GM19438 (cell line): ENCODE measurements around the gene KIAA1614.

Experiments used
- ATAC-seq: cut with Tn5 transposase; IDR thresholded peaks from one replicate; pipeline ENCODE4 v1.9.1; 2021; ENCODE audit warnings: low read depth; ENCODE audit not compliant: unreplicated experiment

KIAA1614 gene

DNA sequence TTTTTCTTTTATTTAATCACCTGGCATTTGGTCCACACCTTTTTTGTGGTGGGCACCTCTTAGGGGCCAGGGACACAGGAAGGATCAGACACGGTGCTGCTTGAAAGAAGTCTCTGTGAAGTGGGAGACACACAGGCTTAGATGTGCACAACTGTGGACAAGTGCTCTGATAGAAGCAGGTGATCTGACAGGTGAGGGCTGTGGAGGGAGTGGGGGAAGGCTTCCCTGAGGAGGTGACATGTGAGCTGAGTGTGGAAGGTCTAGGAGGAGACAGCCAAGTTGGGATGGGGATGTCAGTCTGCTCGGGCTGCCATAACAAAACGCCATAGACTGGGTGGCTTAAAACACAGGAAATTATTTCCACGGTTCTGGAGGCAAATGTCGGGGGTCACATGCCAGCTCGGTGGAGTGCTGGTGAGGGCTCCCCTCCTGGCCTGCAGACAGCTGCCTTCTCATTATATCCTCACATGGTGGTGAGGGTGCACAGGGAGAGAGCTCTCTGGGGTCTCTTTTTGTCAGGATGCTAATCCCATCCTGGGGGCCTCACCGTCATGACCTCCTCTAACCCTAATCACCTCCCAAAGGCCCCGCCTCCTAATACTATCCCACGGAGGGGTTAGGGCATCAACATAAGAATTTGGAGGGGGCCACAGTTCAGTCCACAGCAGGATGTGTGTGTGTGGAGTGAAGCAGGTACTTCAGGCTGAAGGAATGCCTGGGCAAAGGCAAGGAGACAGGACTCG, 5.2 kb upstream of the KIAA1614 start:
- ATAC-seq: no peak

- ATAC-seq: no peak
Measured at GRCh38 chr1:180908074-180908765, 4.5 kb upstream of the KIAA1614 start.

- peak; percentile 33 for ATAC-seq
Measured at GRCh38 chr1:180909005-180909414, 3.7 kb upstream of the KIAA1614 start.

DNA sequence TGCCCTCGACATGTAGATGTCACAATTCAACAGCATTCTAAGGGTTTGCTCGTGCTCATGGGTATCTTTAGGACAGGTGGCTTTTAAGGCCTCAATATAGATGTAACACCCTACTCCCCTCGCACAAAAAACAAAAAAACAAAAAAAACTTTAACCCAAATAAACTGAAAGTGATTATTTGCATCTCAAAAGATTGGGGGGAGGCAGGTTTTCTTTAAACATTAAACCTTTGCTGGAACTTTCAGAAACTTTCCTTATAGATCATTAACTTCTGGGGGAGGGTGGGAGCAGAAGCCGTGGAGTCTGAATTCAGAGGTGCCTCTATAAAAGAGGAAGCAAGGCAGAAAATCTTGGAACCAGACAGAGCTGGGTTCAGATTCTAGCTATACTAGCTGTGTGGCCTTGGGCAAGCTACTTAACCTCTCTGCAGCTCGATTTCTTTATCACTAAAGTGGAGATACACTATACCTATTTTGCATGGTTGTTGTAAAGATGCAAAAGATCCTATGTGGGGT, 3.2 kb upstream of the KIAA1614 start:
- peak; percentile 44 for ATAC-seq

- no peak for ATAC-seq
Measured at GRCh38 chr1:180911640-180912191, 981 bp upstream of the KIAA1614 start.

DNA sequence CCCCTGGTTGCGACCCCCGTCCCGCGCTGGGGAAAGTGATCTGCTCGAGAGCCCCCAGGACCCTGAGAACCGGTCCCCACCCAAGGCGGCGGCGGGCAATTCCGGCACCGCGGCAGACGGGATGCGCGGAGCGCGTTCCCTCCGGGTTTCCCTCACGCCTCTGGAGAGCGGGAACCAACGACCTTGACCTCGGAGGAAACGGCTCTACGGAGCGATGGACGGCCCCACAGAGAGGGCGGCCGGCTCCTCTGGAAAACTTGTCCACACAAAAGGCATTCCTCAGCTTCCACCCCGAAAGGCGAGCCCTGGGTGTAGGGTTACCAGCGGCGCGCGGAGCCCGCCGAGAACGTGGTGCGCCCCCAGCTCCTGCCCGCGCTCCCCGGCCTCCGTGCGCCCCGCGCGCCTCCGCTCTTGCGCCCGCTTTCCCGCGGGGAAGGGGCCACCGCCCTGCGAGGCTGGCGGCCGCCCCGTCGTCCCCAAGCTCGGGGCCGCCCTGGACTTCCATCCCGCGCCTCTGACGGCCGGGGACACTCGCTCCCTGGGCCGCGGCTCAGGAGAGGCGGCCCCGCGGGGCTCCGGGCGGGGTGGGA, 391 bp upstream of the KIAA1614 start:
- ATAC-seq: peak; percentile 10

GRCh38 chr1:180915426-180915965, 2.8 kb downstream of the KIAA1614 start:
- ATAC-seq: no peak

DNA sequence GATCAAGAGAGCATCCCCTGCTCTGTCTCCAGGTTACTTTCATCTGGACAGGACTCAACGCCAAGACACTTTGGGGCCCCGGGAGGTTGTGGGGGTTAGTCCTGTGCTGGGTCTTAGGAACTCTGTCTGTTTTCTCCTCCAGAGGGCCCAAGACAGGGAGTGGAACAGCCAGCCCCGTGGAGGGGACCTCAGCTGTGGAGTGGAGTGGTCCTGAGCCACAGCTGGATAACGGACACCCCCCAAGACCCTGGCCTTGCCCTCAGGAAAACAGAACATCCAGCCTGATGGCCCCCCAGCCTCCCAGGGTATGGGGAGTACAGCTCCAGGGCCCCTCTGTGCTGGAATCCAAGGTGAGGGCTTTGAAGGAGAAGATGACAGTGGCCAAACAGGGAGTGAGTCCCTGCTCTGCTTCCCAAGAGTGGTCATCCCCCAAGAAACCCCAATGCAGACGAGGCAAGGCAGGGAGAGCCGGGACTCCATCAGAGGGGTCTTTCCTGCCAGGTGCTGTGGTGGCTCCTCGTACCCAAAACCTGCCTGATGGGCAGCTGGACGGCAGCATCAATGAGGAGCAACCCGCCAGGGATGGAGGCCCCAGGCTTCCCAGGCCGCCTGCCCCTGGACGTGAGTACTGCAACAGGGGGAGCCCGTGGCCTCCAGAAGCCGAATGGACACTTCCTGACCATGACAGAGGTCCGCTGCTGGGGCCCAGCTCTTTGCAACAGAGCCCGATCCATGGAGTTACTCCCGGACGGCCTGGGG, 3.5 kb downstream of the KIAA1614 start:
- no peak for ATAC-seq

- ATAC-seq: no peak
Measured at GRCh38 chr1:180916771-180917170, 4.1 kb downstream of the KIAA1614 start.

GRCh38 chr1:180917306-180918065, 4.8 kb downstream of the KIAA1614 start:
- ATAC-seq: no peak

- peak; percentile 52 for ATAC-seq
Measured at GRCh38 chr1:180918519-180918918, 5.8 kb downstream of the KIAA1614 start.

- no peak for ATAC-seq
Measured at GRCh38 chr1:180919183-180919700, 6.5 kb downstream of the KIAA1614 start.

GRCh38 chr1:180920193-180920592, 7.5 kb downstream of the KIAA1614 start:
- no peak for ATAC-seq

- ATAC-seq: no peak
Measured at GRCh38 chr1:180920702-180921101, 8.0 kb downstream of the KIAA1614 start.

DNA sequence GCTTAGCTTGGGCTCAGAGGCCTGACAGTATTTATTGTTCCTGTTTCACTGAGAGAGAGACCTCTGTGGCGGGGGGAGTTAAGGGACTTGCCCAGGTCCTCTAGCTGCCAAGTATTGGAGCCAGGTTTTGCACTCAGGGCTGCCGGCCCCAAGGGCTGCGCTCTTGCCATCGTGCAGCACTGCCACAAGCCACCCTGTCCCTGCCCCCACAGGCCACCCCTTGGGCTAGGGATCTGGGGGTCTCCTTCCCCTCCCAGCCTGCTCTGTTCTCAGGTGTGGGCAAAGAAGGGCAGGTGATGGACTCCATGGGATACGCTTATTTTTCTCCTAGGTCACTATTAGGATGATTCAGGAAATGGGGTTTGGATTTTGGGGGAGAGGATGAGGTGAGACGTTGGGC, 8.7 kb downstream of the KIAA1614 start:
- no peak for ATAC-seq

DNA sequence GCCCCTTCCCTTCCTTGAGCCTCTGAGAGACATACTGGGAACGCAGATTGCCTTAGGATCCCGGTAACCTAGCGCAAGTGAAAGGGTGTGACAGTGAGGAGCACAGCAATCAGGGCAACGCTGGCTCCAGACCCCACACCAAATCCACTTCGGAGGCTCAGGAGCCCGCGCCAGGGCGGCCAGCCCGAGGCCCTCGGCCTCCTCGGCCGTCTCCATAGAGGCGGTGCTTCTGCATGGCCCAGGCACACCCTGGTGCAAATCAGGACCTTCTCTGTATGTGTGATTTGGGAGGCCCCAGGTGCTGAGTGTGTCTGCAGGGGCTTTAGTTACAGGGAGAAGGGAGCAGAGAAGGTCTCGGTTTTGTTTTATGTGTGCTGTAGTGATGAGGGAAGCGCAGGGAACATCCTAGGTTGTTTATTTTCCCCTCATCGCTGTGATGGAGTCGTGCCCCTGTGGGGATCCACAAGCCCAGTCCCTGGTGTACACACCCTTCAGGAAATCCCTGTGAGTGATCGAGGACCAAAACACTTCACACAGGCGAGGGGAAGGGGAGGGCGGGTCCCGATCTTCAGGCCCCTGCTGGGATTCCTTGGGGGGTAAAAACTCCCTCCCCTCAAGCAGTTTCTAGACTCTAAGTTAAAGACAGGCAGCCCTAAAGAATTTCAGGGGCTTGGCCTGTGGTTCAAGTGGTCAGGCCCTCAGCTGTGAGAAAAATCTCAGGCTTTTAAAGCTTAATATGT, 9.4 kb downstream of the KIAA1614 start:
- ATAC-seq: no peak

DNA sequence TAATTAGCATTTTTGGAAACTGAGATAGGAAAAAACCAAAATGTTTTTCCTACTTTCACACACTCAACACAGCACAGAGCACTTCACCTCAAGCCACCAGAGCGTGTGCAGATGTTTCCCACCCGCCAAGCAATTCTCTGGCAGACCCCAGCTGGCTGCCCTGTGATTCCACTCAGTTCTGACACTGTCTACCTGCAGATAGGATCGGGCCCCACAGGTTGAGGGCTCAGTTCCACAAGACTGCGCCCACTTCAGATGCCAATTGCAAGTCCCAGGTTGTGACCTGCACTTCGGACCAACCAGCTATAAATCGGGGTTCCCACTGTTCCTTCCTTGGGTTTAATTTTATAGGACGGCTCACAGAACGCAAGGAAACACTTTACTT, 9.9 kb downstream of the KIAA1614 start:
- ATAC-seq: no peak

DNA sequence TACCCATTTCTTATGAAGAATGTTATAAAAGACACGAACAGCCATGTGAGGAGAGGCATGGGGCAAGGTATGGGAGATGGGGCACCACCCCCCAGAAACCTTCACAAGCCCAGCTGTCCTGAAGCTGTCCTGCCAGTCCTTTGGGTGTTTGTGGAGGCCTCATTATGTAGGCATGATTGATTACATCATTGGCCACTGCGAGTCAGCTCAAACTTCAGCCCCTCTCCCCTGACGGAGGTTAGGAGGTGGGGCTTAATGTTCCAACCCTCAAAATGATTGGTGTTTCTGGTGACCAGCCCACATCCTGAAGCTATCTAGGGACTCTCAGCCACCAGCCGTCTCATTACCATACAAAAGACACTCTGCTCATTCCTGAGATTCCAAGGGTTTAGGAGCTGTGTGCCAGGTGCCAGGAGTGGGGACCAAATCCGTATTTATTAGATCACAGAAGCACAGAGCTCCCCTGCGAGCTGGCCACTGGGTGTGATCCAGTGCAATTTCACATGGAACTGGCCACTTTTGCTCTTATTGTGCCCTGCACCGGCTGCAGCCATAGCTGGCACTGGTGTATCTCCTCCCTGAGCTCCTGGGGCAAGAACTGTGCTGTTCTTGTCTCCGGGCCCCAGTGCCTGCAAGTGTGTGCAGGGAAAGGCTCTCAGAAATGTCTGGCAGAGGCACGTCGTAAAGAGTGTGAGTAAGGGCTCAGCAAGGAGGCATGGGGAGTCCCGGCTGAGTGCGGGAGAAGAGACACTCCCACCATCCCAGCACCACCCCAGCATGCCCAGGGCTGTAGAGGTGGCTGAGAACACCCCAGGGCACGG, 10.5 kb downstream of the KIAA1614 start:
- peak; percentile 40 for ATAC-seq
